WI38 (cell line): ENCODE data around the gene TMEM119.

Experiments
- H3K4me3 ChIP-seq: 2 replicates; pipeline ENCODE4 v1.5.1; 2011; ENCODE audit warnings: low read depth, mild to moderate bottlenecking, control low read depth, low read length
- TF ChIP-seq, protein P1 (sequence below): IDR thresholded peaks from 2 replicates; pipeline ENCODE4 v1.5.1; 2012; ENCODE audit warnings: low read depth, mild to moderate bottlenecking, control low read depth, low read length

Gene TMEM119

DNA sequence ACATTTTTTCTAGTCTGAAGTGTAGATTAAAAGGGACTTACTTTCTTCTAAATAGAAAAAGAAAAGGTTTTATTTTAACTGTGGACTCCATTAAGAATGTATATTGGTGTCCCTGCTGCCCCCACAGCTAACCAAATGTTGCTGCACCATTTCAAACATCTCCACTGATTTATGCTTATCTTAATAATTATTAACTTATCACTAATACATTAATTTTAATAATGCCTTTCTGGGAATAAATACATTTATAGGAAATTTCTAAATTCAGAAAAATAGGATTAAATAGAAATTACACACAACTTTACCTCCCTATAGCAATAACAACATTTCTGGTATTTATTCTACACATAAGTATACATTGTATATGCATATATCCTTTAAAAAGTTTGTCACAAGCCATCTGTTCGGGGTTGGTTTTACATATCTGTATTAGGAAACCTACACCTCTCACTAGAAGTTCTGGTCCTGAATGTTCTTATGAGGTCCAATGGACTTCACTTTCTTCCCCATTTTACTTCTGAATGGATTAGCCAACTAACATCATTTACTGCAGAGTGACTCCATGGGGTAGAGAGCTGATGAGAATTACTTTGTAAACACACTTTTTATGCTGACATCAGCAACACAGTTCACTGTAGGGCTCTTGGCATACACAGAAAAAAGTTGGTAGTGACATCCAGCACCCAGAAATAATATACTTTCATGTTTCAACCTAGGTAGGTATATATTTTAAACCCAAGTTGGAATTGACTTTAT lies 45.2 kb upstream of the TMEM119 start:
- H3K4me3 ChIP-seq, result no peak overlapping the region
- TF ChIP-seq, protein P1, sequence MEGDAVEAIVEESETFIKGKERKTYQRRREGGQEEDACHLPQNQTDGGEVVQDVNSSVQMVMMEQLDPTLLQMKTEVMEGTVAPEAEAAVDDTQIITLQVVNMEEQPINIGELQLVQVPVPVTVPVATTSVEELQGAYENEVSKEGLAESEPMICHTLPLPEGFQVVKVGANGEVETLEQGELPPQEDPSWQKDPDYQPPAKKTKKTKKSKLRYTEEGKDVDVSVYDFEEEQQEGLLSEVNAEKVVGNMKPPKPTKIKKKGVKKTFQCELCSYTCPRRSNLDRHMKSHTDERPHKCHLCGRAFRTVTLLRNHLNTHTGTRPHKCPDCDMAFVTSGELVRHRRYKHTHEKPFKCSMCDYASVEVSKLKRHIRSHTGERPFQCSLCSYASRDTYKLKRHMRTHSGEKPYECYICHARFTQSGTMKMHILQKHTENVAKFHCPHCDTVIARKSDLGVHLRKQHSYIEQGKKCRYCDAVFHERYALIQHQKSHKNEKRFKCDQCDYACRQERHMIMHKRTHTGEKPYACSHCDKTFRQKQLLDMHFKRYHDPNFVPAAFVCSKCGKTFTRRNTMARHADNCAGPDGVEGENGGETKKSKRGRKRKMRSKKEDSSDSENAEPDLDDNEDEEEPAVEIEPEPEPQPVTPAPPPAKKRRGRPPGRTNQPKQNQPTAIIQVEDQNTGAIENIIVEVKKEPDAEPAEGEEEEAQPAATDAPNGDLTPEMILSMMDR, result no peak

DNA sequence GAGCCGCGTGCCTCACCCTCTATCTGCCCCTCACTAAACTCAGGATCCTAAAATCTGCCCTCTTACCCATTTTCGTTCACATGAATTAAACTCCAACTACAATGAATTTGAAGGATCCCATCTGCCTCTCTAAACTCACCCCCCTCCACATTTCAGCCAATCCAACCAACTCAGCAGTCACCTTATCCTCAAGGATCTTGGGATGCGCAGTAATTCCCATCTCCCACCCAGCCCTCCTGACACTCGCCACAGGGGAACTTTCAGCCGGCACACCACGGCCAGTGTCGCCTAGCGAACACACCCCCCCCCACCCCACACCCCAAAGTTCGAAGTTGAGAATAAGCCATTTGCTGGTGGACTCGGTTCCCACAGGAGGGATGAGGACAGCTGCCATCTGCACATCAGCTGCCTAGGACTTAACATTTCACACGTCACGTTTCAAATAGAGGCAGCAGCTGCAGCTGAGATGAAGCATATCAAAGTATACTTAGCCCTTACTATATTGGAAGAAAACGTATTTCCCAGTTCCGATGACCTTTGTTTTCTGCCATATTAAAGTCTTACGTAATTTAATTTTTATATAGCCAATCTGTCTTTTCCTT lies 44.5 kb upstream of the TMEM119 start:
- H3K4me3 ChIP-seq, result no peak overlapping the region
- TF ChIP-seq, protein P1, result no peak

DNA sequence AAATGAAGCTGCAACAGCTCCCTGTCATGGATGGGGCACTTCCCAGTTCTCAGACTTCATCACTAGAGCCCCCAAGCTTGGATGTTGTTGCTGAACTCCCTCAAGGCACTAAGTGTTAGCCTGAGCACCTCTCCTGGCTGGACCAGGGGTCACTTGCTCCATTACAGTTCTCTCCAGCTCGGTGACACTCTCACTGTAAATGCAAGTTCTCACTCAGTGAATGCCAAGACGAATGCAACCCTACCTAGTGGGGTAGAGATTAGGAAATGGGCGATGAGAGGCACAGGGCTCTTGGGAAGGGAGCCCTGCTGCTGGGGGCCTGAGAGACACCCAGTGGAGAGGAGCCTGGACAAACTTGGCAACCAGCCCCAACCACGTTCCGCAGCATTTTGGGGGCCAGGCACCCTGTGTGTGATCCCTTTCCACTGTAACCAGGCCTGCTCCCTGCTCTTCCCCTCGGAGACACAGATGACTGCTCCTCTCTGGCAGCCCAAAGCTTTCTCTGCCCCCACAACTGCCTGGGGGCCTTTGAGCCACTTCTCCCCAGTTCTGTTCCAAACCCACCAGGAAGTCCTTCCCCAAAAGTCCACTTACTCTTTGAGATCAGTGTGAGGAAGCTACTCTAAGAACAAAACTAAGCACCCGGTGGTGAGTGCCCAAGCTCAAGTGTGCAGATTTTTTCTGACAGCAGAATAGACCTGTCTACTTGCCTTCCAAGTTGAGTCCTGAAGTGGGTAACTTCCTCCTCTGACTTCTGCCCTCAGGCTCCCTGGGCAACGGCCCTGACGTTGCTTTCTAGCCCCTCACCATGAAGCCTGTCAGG lies 43.8 kb upstream of the TMEM119 start:
- H3K4me3 ChIP-seq, result no peak overlapping the region
- TF ChIP-seq, protein P1, result no peak

DNA sequence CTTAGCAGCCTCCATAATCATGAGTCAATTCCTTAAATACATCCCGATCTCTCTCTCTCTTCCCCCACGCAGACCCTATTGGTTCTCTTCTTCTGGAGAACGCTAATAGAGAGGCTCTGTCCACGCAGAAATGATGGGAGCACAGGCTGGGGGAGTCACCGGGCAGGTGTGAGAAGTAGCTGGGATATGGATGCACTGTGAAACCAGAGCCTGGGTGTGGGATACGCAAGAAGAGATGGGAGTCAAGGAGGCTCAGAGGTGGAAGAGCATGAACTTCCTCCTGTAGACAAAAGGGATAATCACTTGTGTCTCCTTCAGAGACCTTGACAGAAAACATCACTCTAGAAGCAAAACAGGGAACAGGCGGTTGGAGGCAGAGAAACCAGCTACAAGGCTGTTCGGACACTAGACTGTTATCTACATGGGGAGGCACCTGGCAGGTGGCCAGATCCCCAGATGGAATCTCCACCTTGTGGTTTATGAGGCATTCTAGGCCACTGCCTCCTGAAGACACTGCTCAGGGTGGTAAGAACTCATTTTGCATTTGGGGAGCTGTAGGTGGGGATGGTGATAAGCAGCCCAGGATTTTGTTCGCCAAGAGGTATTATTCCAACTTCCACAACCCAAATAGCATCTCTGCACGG lies 43.0 kb upstream of the TMEM119 start:
- no peak overlapping the region for H3K4me3 ChIP-seq
- TF ChIP-seq, protein P1, result no peak

DNA sequence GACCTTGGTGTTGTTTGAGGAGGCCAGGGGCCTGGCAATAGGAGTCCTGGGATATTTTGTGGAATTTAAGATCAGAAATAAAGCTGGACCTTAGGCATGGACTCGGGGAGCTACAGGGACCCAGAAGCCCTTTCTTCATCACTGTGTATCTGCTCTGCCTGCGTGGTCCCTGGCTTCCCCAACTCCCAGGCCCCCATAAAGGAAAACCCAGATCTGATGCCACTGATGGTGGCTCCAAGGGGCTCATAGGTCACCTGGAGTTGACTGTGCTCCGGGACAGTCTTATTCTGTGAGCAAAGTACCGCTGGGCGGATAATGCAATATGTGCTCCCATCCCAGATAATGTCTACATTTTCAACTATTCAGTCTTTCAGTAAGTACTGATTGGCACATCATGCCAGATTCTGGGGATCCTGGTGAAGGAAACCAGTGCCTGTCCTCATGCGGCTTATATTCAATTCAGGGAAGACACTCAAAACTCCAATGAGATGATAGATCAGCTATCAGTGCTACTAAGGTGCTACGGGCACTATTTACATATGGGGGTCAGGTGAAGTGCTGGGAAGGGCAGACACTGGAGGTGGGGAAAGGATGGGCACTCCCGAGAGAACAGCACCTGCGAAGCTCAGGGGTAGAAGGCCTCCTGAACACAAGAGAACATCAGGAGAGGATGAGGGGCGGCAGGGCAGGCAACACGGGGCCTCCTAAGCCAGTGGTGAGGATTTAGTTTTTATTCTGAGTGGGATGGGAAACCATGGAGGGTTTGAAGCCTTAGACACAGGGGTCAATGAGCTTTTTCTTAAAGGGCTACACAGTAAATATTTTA lies 41.3 kb upstream of the TMEM119 start:
- TF ChIP-seq, protein P1, result no peak

DNA sequence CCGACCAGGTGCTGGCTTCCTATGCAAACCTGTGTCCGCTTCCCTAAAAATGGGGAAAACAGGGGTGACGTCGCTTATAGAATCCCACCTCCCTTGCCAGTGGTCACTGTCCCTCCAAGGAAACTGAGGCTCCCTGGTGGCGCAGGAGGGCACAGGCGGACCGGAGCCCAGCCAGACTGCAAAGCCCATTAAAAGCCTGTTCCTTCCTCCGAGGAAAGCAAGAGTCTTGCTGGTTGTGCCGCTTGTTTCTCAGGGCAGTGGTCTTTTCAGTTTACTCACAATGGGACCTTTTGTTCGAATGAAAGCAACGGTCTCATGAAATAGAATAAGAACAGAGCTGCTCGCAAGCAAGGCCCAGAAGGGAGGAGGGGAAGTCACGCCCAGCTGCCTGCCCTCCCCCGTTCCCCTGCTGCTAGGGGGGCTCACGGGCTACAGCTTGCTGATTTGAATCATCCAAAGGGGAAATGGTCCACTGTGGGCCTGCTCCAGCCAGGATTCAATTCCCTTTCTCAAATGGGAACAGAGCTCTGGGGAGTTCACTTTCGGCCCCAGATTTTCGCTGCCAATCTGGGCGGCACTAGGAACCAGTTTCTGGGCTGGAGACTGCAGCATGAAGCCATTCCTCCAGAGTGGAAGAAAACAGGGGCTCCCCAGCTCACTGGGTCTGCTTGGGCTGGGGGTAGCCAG lies 40.4 kb upstream of the TMEM119 start:
- H3K4me3 ChIP-seq, result no peak overlapping the region
- TF ChIP-seq, protein P1, result no peak

More for the DNA sequence above, 41.3 kb upstream of the TMEM119 start:
- no peak overlapping the region for H3K4me3 ChIP-seq
